IPS-20b (cell line): ENCODE results near the gene PDE11A.
A peak's percentile ranks its signal among the peaks of the same experiment; 100 is the strongest.

Experiments
- H3K27ac ChIP-seq: one replicate; pipeline ENCODE4 v1.5.1; 2013; ENCODE audit warnings: low read length
- H3K27me3 ChIP-seq: 2 replicates; pipeline ENCODE4 v1.6.1; 2013; ENCODE audit warnings: mild to moderate bottlenecking, low read length, inconsistent platforms; ENCODE audit not compliant: insufficient read depth
- H3K36me3 ChIP-seq: 2 replicates; pipeline ENCODE4 v1.6.1; 2013; ENCODE audit warnings: low read depth, mild to moderate bottlenecking, inconsistent platforms, low read length, moderate library complexity; ENCODE audit not compliant: insufficient read depth
- H3K4me1 ChIP-seq: 2 replicates; pipeline ENCODE4 v1.6.1; 2013; ENCODE audit warnings: mild to moderate bottlenecking, control low read depth, inconsistent platforms, low read length, moderate library complexity; ENCODE audit not compliant: insufficient read depth
- H3K4me3 ChIP-seq: 2 replicates; pipeline ENCODE4 v1.5.1; 2013; ENCODE audit warnings: mild to moderate bottlenecking, low read length, inconsistent platforms
- H3K9ac ChIP-seq: 2 replicates; pipeline ENCODE4 v1.6.1; 2013; ENCODE audit warnings: low read depth, mild to moderate bottlenecking, inconsistent platforms, low read length, moderate library complexity
- H3K9me3 ChIP-seq: 2 replicates; pipeline ENCODE4 v1.6.1; 2013; ENCODE audit warnings: mild to moderate bottlenecking, low read depth, low read length, inconsistent platforms; ENCODE audit not compliant: insufficient read depth

PDE11A gene

GRCh38 chr2:177600917-177601316 is 471.7 kb downstream of the PDE11A start:
- H3K4me1 ChIP-seq = peaks cover 11% of the 10 kb centered on the region; the same call in 1 of the 2 replicates
- no peaks in the 10 kb centered on the region for H3K36me3 ChIP-seq
- H3K27ac ChIP-seq = no peak overlapping the region
- H3K27me3 ChIP-seq = no peaks in the 10 kb centered on the region
- H3K9me3 ChIP-seq = no peaks in the 10 kb centered on the region
- no peak overlapping the region for H3K4me3 ChIP-seq
- H3K9ac ChIP-seq = no peak overlapping the region

GRCh38 chr2:177599956-177600355 is 472.6 kb downstream of the PDE11A start:
- no peaks in the 10 kb centered on the region for H3K36me3 ChIP-seq
- H3K27ac ChIP-seq = no peak overlapping the region
- H3K27me3 ChIP-seq = no peaks in the 10 kb centered on the region
- H3K9me3 ChIP-seq = no peaks in the 10 kb centered on the region
- peaks cover 11% of the 10 kb centered on the region; the same call in 1 of the 2 replicates for H3K4me1 ChIP-seq
- no peak overlapping the region for H3K4me3 ChIP-seq
- no peak overlapping the region for H3K9ac ChIP-seq

- no peak overlapping the region for H3K27ac ChIP-seq
- no peak overlapping the region for H3K9ac ChIP-seq
- peaks cover 11% of the 10 kb centered on the region; the same call in 1 of the 2 replicates for H3K4me1 ChIP-seq
- H3K27me3 ChIP-seq = no peaks in the 10 kb centered on the region
- no peaks in the 10 kb centered on the region for H3K9me3 ChIP-seq
- H3K4me3 ChIP-seq = no peak overlapping the region
- no peaks in the 10 kb centered on the region for H3K36me3 ChIP-seq
Measured at GRCh38 chr2:177599139-177599688, 473.4 kb downstream of the PDE11A start.

- Histone ChIP-seq H3K9ac (no peak overlapping the region), H3K27me3 (no peaks in the 10 kb centered on the region), H3K4me1 (peaks cover 11% of the 10 kb centered on the region; the same call in 1 of the 2 replicates), H3K9me3 (no peaks in the 10 kb centered on the region), H3K36me3 (no peaks in the 10 kb centered on the region), H3K4me3 (no peak overlapping the region), H3K27ac (no peak overlapping the region)
Measured at GRCh38 chr2:177598326-177599138, 474.0 kb downstream of the PDE11A start.

- Histone ChIP-seq H3K27me3 (no peaks in the 10 kb centered on the region), H3K4me1 (peaks cover 11% of the 10 kb centered on the region; the same call in 1 of the 2 replicates), H3K27ac (no peak overlapping the region), H3K4me3 (no peak overlapping the region), H3K9me3 (no peaks in the 10 kb centered on the region), H3K9ac (no peak overlapping the region), H3K36me3 (no peaks in the 10 kb centered on the region)
Measured at GRCh38 chr2:177597759-177598158, 474.8 kb downstream of the PDE11A start.

GRCh38 chr2:177596866-177597265 is 475.7 kb downstream of the PDE11A start:
- Histone ChIP-seq H3K4me3 (0 out of 2 replicates have a peak overlapping the region, but pooled peaks have one; percentile 6), H3K9ac (no peak overlapping the region), H3K36me3 (no peaks in the 10 kb centered on the region)

GRCh38 chr2:177595126-177595845 is 477.3 kb downstream of the PDE11A start:
- Histone ChIP-seq H3K36me3 (no peaks in the 10 kb centered on the region), H3K9ac (no peak overlapping the region), H3K9me3 (no peaks in the 10 kb centered on the region), H3K27me3 (no peaks in the 10 kb centered on the region), H3K4me3 (no peak overlapping the region), H3K4me1 (peaks cover 11% of the 10 kb centered on the region; the same call in 1 of the 2 replicates), H3K27ac (no peak overlapping the region)

More at GRCh38 chr2:177596866-177597265, 475.7 kb downstream of the PDE11A start:
- Histone ChIP-seq H3K4me1 (peaks cover 11% of the 10 kb centered on the region; the same call in 1 of the 2 replicates), H3K9me3 (no peaks in the 10 kb centered on the region), H3K27me3 (no peaks in the 10 kb centered on the region), H3K27ac (no peak overlapping the region)

GRCh38 chr2:177593402-177593801 is 479.2 kb downstream of the PDE11A start:
- H3K4me1 ChIP-seq = peaks cover 11% of the 10 kb centered on the region; the same call in 1 of the 2 replicates
- H3K27me3 ChIP-seq = no peaks in the 10 kb centered on the region
- H3K9me3 ChIP-seq = no peaks in the 10 kb centered on the region
- H3K9ac ChIP-seq = no peak overlapping the region
- no peak overlapping the region for H3K4me3 ChIP-seq
- no peak overlapping the region for H3K27ac ChIP-seq
- no peaks in the 10 kb centered on the region for H3K36me3 ChIP-seq

GRCh38 chr2:177592945-177593344 is 479.6 kb downstream of the PDE11A start:
- no peaks in the 10 kb centered on the region for H3K9me3 ChIP-seq
- no peak overlapping the region for H3K27ac ChIP-seq
- H3K9ac ChIP-seq = no peak overlapping the region
- no peaks in the 10 kb centered on the region for H3K36me3 ChIP-seq
- H3K27me3 ChIP-seq = no peaks in the 10 kb centered on the region
- H3K4me3 ChIP-seq = no peak overlapping the region
- H3K4me1 ChIP-seq = peaks cover 11% of the 10 kb centered on the region; the same call in 1 of the 2 replicates

GRCh38 chr2:177592397-177592796 is 480.2 kb downstream of the PDE11A start:
- no peak overlapping the region for H3K9ac ChIP-seq
- H3K36me3 ChIP-seq = no peaks in the 10 kb centered on the region
- H3K27ac ChIP-seq = no peak overlapping the region
- no peak overlapping the region for H3K4me3 ChIP-seq
- H3K9me3 ChIP-seq = no peaks in the 10 kb centered on the region
- H3K4me1 ChIP-seq = peaks cover 6% of the 10 kb centered on the region; the same call in 1 of the 2 replicates
- no peaks in the 10 kb centered on the region for H3K27me3 ChIP-seq

- Histone ChIP-seq H3K9ac (no peak overlapping the region), H3K27ac (no peak overlapping the region), H3K9me3 (no peaks in the 10 kb centered on the region), H3K36me3 (no peaks in the 10 kb centered on the region), H3K27me3 (no peaks in the 10 kb centered on the region), H3K4me3 (no peak overlapping the region), H3K4me1 (no peaks in the 10 kb centered on the region)
Measured at GRCh38 chr2:177589186-177589585, 483.4 kb downstream of the PDE11A start.
